Fibroblast of lung (primary cell): ENCODE measurements around the gene XYLT1. TPM values are rescaled to one million over a fixed set of nuclear protein-coding genes. Genes with fewer than 3 reads are reported as not detected.

Experiments used
- DNase-seq, 2 donors: peaks; one replicate each; pipeline versions ENCODE4 v3.0.0 to v3.0.0-alpha.2; 2010; ENCODE audit warnings: low read depth in 2 of 2
- H2AFZ ChIP-seq: 2 replicates; pipeline ENCODE4 v1.5.1; 2012; ENCODE audit warnings: low read length, control low read depth, inconsistent platforms
- H3K27ac ChIP-seq: 2 replicates; pipeline ENCODE4 v1.5.1; 2011; ENCODE audit warnings: low read length, control low read depth; ENCODE audit not compliant: insufficient read depth
- H3K27me3 ChIP-seq: 2 replicates; pipeline ENCODE4 v1.5.1; 2011; ENCODE audit warnings: mild to moderate bottlenecking, low read length; ENCODE audit not compliant: control insufficient read depth, insufficient read depth
- H3K36me3 ChIP-seq: 2 replicates; pipeline ENCODE4 v1.5.1; 2011; ENCODE audit warnings: low read length; ENCODE audit not compliant: control insufficient read depth, insufficient read depth
- H3K4me1 ChIP-seq: 2 replicates; pipeline ENCODE4 v1.5.1; 2011; ENCODE audit warnings: low read length; ENCODE audit not compliant: control insufficient read depth, insufficient read depth; ENCODE audit errors: extremely low read depth
- H3K4me2 ChIP-seq: 2 replicates; pipeline ENCODE4 v1.5.1; 2011; ENCODE audit warnings: low read length, control low read depth; ENCODE audit not compliant: insufficient read depth; ENCODE audit errors: extremely low read depth
- H3K4me3 ChIP-seq, 4 experiments: fragments of 200-600 bp in 1 of 4; sonication (generic) in 1 of 4; replicated peaks in 1 of 4; 2 replicates each; pipeline ENCODE4 v1.5.1; 2011 to 2016; ENCODE audit warnings: low read length in 4 of 4, low read depth in 3 of 4, mild to moderate bottlenecking in 3 of 4, control low read depth in 2 of 4, inconsistent platforms in 1 of 4, mixed read lengths in 1 of 4; ENCODE audit not compliant: insufficient read depth in 1 of 4; ENCODE audit errors: control extremely low read depth in 1 of 4
- H3K79me2 ChIP-seq: 2 replicates; pipeline ENCODE4 v1.5.1; 2012; ENCODE audit warnings: mild to moderate bottlenecking, low read length, inconsistent platforms; ENCODE audit not compliant: control insufficient read depth, insufficient read depth
- H3K9ac ChIP-seq: 2 replicates; pipeline ENCODE4 v1.5.1; 2011; ENCODE audit warnings: mild to moderate bottlenecking, low read length, control low read depth; ENCODE audit not compliant: insufficient read depth
- H3K9me3 ChIP-seq: 2 replicates; pipeline ENCODE4 v1.5.1; 2012; ENCODE audit warnings: low read depth, low read length; ENCODE audit not compliant: control insufficient read depth, insufficient read depth
- H4K20me1 ChIP-seq: 2 replicates; pipeline ENCODE4 v1.5.1; 2011; ENCODE audit warnings: low read length; ENCODE audit not compliant: control insufficient read depth, insufficient read depth; ENCODE audit errors: extremely low read depth
- CTCF ChIP-seq, 2 donors: IDR thresholded peaks in 1 of 2; conservative IDR thresholded peaks in 1 of 2; 1 replicate in 1 of 2; 2 replicates in 1 of 2; pipeline ENCODE4 v1.5.1; 2011 to 2012; ENCODE audit warnings: low read length in 2 of 2, control low read depth in 1 of 2, inconsistent platforms in 1 of 2, low read depth in 1 of 2, mild to moderate bottlenecking in 1 of 2
- EZH2 ChIP-seq: IDR thresholded peaks from 2 replicates; pipeline ENCODE4 v1.5.1; 2012; ENCODE audit warnings: low read length, control low read depth, mild to moderate bottlenecking; ENCODE audit errors: missing control alignments
- polyA plus RNA-seq, 2 donors: library from polyadenylated mRNA; depleted of rRNA in 1 of 2; stranded (reverse) in 1 of 2; unstranded in 1 of 2; fragments of >200 nt; gene quantifications; 2 replicates each; pipeline ENCODE4 v1.2.1, GENCODE V29; 2011 to 2012; ENCODE audit warnings: missing spikeins in 1 of 2
- total RNA-seq: library from RNA; depleted of rRNA; stranded (reverse); fragments of >200 nt; gene quantifications from 2 replicates; pipeline ENCODE4 v1.2.1, GENCODE V29; 2014

The XYLT1 gene
- total and polyA plus RNA-seq, 2 donors (not counting 1 experiment from before 2014, with no cell fraction given) = 9.3 to 21.8 TPM

GRCh38 chr16:17311333-17312093 is 159.2 kb downstream of the XYLT1 start:
- DNase-seq = no peak
- H4K20me1 ChIP-seq = no peaks in the 10 kb centered on the region
- no peak overlapping the region for H3K4me3 ChIP-seq
- no peak overlapping the region for H3K9ac ChIP-seq
- H3K27ac ChIP-seq = no peak overlapping the region
- no peak for TF ChIP-seq CTCF (conservative IDR thresholded peaks at IDR 0.05 in 1 of 2, IDR thresholded peaks at IDR 0.05 in 1 of 2; ENCODE audit: low read depth in 1 of 2, low read length in 2 of 2)
- TF ChIP-seq EZH2 = no peak
- no peak overlapping the region for H3K4me2 ChIP-seq
- no peaks in the 10 kb centered on the region for H3K79me2 ChIP-seq
- H3K4me1 ChIP-seq = no peaks in the 10 kb centered on the region
- no peaks in the 10 kb centered on the region for H3K27me3 ChIP-seq
- H2AFZ ChIP-seq = no peak overlapping the region
- no peaks in the 10 kb centered on the region for H3K9me3 ChIP-seq
- H3K36me3 ChIP-seq = no peaks in the 10 kb centered on the region

GRCh38 chr16:17309510-17309909 is 161.2 kb downstream of the XYLT1 start:
- H3K79me2 ChIP-seq = no peaks in the 10 kb centered on the region
- no peak overlapping the region for H2AFZ ChIP-seq

GRCh38 chr16:17308186-17308585 is 162.6 kb downstream of the XYLT1 start:
- no peak for TF ChIP-seq CTCF (conservative IDR thresholded peaks at IDR 0.05 in 1 of 2, IDR thresholded peaks at IDR 0.05 in 1 of 2; ENCODE audit: low read depth in 1 of 2, low read length in 2 of 2)
- TF ChIP-seq EZH2 = no peak
- Histone ChIP-seq H3K27ac (no peak overlapping the region), H3K4me2 (no peak overlapping the region), H3K9ac (no peak overlapping the region), H3K9me3 (no peaks in the 10 kb centered on the region), H3K4me3 (no peak overlapping the region), H3K4me1 (no peaks in the 10 kb centered on the region), H3K27me3 (no peaks in the 10 kb centered on the region), H3K36me3 (no peaks in the 10 kb centered on the region), H2AFZ (no peak overlapping the region), H4K20me1 (no peaks in the 10 kb centered on the region), H3K79me2 (no peaks in the 10 kb centered on the region)
- no peak for DNase-seq

More at GRCh38 chr16:17309510-17309909, 161.2 kb downstream of the XYLT1 start:
- no peak overlapping the region for H3K9ac ChIP-seq
- no peaks in the 10 kb centered on the region for H3K36me3 ChIP-seq
- TF ChIP-seq CTCF (conservative IDR thresholded peaks at IDR 0.05 in 1 of 2, IDR thresholded peaks at IDR 0.05 in 1 of 2; ENCODE audit: low read depth in 1 of 2, low read length in 2 of 2) (no peak), EZH2 (no peak)
- no peak overlapping the region for H3K4me3 ChIP-seq
- no peak overlapping the region for H3K4me2 ChIP-seq
- DNase-seq = no peak
- H3K4me1 ChIP-seq = no peaks in the 10 kb centered on the region
- no peak overlapping the region for H3K27ac ChIP-seq
- no peaks in the 10 kb centered on the region for H3K27me3 ChIP-seq
- no peaks in the 10 kb centered on the region for H3K9me3 ChIP-seq
- H4K20me1 ChIP-seq = no peaks in the 10 kb centered on the region
